Adrenal gland (tissue), 5 donors: ENCODE results near the gene LRP2.

Experiments
- POLR2A ChIP-seq, 2 donors: fragments of 450-650 bp; IDR thresholded peaks; one replicate each; pipeline ENCODE4 v1.6.1; 2017; ENCODE audit warnings: antibody characterized with exemption in 2 of 2, mild to moderate bottlenecking in 2 of 2, moderate library complexity in 1 of 2
- TF ChIP-seq, protein P1 (sequence below), 6 experiments: fragments of 450-650 bp in 4 of 6; fragments of 200-600 bp in 2 of 6; sonication (generic) in 1 of 6; IDR thresholded peaks; 1 replicate in 5 of 6; 2 replicates in 1 of 6; pipeline versions ENCODE4 v1.5.1 to v1.8.0; 2016 to 2021; ENCODE audit warnings: antibody characterized with exemption in 6 of 6, mild to moderate bottlenecking in 2 of 6, moderate library complexity in 1 of 6
- donor health status: DM: no; HTN: no; CAD: no.

DNA sequence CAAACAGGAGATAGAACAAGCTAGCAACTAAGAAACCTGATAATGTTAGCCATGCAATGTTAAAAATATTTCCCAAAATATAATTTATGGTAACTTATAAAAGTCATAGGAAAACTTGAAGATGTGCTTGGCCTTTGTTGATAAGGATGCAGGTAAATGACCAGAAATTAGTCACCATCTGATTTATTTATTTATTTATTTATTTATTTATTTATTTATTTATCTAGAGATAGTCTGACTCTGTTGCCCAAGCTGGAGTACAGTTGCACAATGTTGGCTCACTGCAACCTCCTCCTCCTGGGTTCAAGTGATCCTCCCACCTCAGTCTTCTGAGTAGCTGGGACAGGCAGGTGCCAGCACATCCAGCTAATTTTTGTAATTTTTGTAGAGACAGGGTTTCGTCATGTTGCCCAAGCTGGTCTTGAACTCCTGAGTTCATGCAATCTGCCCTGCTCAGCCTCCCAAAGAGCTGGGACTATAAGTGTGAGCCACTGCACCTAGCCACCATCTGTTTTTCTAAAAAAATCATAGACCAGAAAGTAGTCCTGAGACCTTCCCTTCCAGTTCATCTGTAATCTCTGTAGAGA, 183.4 kb downstream of the LRP2 start:
- TF ChIP-seq, protein P1, sequence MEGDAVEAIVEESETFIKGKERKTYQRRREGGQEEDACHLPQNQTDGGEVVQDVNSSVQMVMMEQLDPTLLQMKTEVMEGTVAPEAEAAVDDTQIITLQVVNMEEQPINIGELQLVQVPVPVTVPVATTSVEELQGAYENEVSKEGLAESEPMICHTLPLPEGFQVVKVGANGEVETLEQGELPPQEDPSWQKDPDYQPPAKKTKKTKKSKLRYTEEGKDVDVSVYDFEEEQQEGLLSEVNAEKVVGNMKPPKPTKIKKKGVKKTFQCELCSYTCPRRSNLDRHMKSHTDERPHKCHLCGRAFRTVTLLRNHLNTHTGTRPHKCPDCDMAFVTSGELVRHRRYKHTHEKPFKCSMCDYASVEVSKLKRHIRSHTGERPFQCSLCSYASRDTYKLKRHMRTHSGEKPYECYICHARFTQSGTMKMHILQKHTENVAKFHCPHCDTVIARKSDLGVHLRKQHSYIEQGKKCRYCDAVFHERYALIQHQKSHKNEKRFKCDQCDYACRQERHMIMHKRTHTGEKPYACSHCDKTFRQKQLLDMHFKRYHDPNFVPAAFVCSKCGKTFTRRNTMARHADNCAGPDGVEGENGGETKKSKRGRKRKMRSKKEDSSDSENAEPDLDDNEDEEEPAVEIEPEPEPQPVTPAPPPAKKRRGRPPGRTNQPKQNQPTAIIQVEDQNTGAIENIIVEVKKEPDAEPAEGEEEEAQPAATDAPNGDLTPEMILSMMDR (IDR thresholded peaks at IDR 0.05), result no peak
- no peak for TF ChIP-seq POLR2A (IDR thresholded peaks at IDR 0.05)
